Neural cell (in vitro differentiated cells): ENCODE data around the gene CFAP20DC.

ENCODE experiments used
- CTCF ChIP-seq: fragments of 450-650 bp; IDR thresholded peaks from 2 replicates; pipeline ENCODE4 v1.5.1; 2014; ENCODE audit warnings: antibody characterized with exemption, mild to moderate bottlenecking, moderate library complexity; ENCODE audit not compliant: poor library complexity, severe bottlenecking
- EZH2 ChIP-seq: fragments of 200-600, 300-800 bp; shearing (Covaris generic), sonication (generic); IDR thresholded peaks from 2 replicates; pipeline ENCODE4 v1.6.1; 2014; ENCODE audit warnings: antibody characterized with exemption, low read length, borderline replicate concordance, mild to moderate bottlenecking; ENCODE audit not compliant: insufficient read depth, poor library complexity, severe bottlenecking
- POLR2AphosphoS5 ChIP-seq: IDR thresholded peaks from 2 replicates; pipeline ENCODE4 v1.6.1; 2012
- RAD21 ChIP-seq: fragments of 450-650 bp; conservative IDR thresholded peaks from 2 replicates; pipeline ENCODE4 v1.6.1; 2014; ENCODE audit warnings: antibody characterized with exemption, mild to moderate bottlenecking, moderate library complexity

DNA sequence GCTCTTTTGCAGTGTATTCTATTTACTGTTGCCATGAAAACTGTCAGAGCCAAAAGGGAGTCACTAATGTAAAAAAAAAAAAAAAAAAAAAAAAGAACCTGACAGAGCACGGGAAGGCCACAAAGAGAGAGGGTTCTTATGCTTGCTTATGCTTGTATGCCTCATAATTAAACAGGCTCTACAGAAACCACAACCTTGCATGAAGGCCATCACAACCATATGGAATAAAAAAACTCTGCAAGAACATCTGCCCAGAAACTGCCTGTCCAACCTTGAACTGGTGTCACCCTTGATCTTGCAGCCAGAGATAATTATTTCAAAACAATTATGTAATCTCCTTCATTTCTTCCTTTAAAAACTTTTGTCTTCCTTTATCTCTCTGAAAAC lies 50.1 kb downstream of the CFAP20DC start:
- TF ChIP-seq CTCF (no peak), RAD21 (no peak), EZH2 (no peak), POLR2AphosphoS5 (no peak)
